HEK293 (cell line): ENCODE data around the gene STXBP3.

Experiments
- ATF2 ChIP-seq: fragments of 450-650 bp; formaldehyde crosslinking; IDR thresholded peaks from 2 replicates; pipeline ENCODE4 v1.5.1; 2016; ENCODE audit warnings: missing biosample characterization, missing genetic modification characterization, low read depth
- EGR2 ChIP-seq: fragments of 450-650 bp; formaldehyde crosslinking; IDR thresholded peaks from 2 replicates; pipeline ENCODE4 v1.5.1; 2016; ENCODE audit warnings: low read depth, missing biosample characterization, missing genetic modification characterization
- INSM2 ChIP-seq: fragments of 450-650 bp; formaldehyde crosslinking; IDR thresholded peaks from 2 replicates; pipeline ENCODE4 v1.5.1; 2016; ENCODE audit warnings: missing biosample characterization, missing genetic modification characterization
- KLF1 ChIP-seq: fragments of 450-650 bp; formaldehyde crosslinking; IDR thresholded peaks from 2 replicates; pipeline ENCODE4 v1.5.1; 2016; ENCODE audit warnings: missing biosample characterization, missing genetic modification characterization
- OSR2 ChIP-seq: fragments of 450-650 bp; formaldehyde crosslinking; IDR thresholded peaks from 2 replicates; pipeline ENCODE4 v1.5.1; 2016; ENCODE audit warnings: missing biosample characterization, missing genetic modification characterization
- SCRT1 ChIP-seq: fragments of 450-650 bp; formaldehyde crosslinking; IDR thresholded peaks from 2 replicates; pipeline ENCODE4 v1.5.1; 2016; ENCODE audit warnings: missing biosample characterization, missing genetic modification characterization, borderline replicate concordance
- SCRT2 ChIP-seq: fragments of 450-650 bp; formaldehyde crosslinking; IDR thresholded peaks from 2 replicates; pipeline ENCODE4 v1.5.1; 2016; ENCODE audit warnings: missing biosample characterization, missing genetic modification characterization
- ZBTB17 ChIP-seq: fragments of 450-650 bp; formaldehyde crosslinking; IDR thresholded peaks from 2 replicates; pipeline ENCODE4 v1.5.1; 2016; ENCODE audit warnings: missing biosample characterization, missing genetic modification characterization
- ZBTB20 ChIP-seq: fragments of 450-650 bp; formaldehyde crosslinking; IDR thresholded peaks from 2 replicates; pipeline ENCODE4 v1.5.1; 2016; ENCODE audit warnings: missing biosample characterization, missing genetic modification characterization
- ZFP3 ChIP-seq: fragments of 450-650 bp; formaldehyde crosslinking; IDR thresholded peaks from 2 replicates; pipeline ENCODE4 v1.5.1; 2016; ENCODE audit warnings: low read depth, missing biosample characterization, missing genetic modification characterization
- ZFP37 ChIP-seq: fragments of 450-650 bp; formaldehyde crosslinking; IDR thresholded peaks from 2 replicates; pipeline ENCODE4 v1.5.1; 2016; ENCODE audit warnings: missing biosample characterization, missing genetic modification characterization
- ZFP69B ChIP-seq: fragments of 450-650 bp; formaldehyde crosslinking; IDR thresholded peaks from 2 replicates; pipeline ENCODE4 v1.5.1; 2016; ENCODE audit warnings: missing biosample characterization, missing genetic modification characterization
- ZIC2 ChIP-seq: fragments of 450-650 bp; formaldehyde crosslinking; IDR thresholded peaks from 2 replicates; pipeline ENCODE4 v1.5.1; 2016; ENCODE audit warnings: missing biosample characterization, missing genetic modification characterization
- ZNF121 ChIP-seq: fragments of 450-650 bp; formaldehyde crosslinking; IDR thresholded peaks from 2 replicates; pipeline ENCODE4 v1.5.1; 2016; ENCODE audit warnings: missing biosample characterization, missing genetic modification characterization
- ZNF23 ChIP-seq: fragments of 450-650 bp; formaldehyde crosslinking; IDR thresholded peaks from 2 replicates; pipeline ENCODE4 v1.5.1; 2016; ENCODE audit warnings: missing biosample characterization, missing genetic modification characterization, borderline replicate concordance
- ZNF292 ChIP-seq: fragments of 450-650 bp; formaldehyde crosslinking; IDR thresholded peaks from 2 replicates; pipeline ENCODE4 v1.5.1; 2016; ENCODE audit warnings: low read depth, missing biosample characterization, missing genetic modification characterization, borderline replicate concordance
- ZNF302 ChIP-seq: fragments of 450-650 bp; formaldehyde crosslinking; IDR thresholded peaks from 2 replicates; pipeline ENCODE4 v1.5.1; 2016; ENCODE audit warnings: missing biosample characterization, missing genetic modification characterization, low read depth
- ZNF335 ChIP-seq: fragments of 450-650 bp; formaldehyde crosslinking; conservative IDR thresholded peaks from 2 replicates; pipeline ENCODE4 v1.5.1; 2016; ENCODE audit warnings: missing biosample characterization, missing genetic modification characterization
- ZNF362 ChIP-seq: fragments of 450-650 bp; formaldehyde crosslinking; IDR thresholded peaks from 2 replicates; pipeline ENCODE4 v1.5.1; 2016; ENCODE audit warnings: missing biosample characterization, missing genetic modification characterization
- ZNF366 ChIP-seq: fragments of 450-650 bp; formaldehyde crosslinking; conservative IDR thresholded peaks from 2 replicates; pipeline ENCODE4 v1.5.1; 2016; ENCODE audit warnings: missing biosample characterization, missing genetic modification characterization
- ZNF398 ChIP-seq: fragments of 450-650 bp; formaldehyde crosslinking; IDR thresholded peaks from 2 replicates; pipeline ENCODE4 v1.5.1; 2017; ENCODE audit warnings: missing biosample characterization, missing genetic modification characterization
- ZNF473 ChIP-seq: fragments of 450-650 bp; formaldehyde crosslinking; IDR thresholded peaks from 2 replicates; pipeline ENCODE4 v1.5.1; 2017; ENCODE audit warnings: missing biosample characterization, missing genetic modification characterization
- ZNF510 ChIP-seq: fragments of 450-650 bp; formaldehyde crosslinking; IDR thresholded peaks from 2 replicates; pipeline ENCODE4 v1.5.1; 2018; ENCODE audit warnings: mild to moderate bottlenecking, missing genetic modification characterization, missing biosample characterization; ENCODE audit not compliant: insufficient replicate concordance
- ZNF529 ChIP-seq: fragments of 450-650 bp; formaldehyde crosslinking; IDR thresholded peaks from 2 replicates; pipeline ENCODE4 v1.5.1; 2017; ENCODE audit warnings: missing genetic modification characterization, missing biosample characterization; ENCODE audit not compliant: insufficient replicate concordance
- ZNF530 ChIP-seq: fragments of 450-650 bp; formaldehyde crosslinking; IDR thresholded peaks from 2 replicates; pipeline ENCODE4 v1.5.1; 2016; ENCODE audit warnings: low read depth, missing biosample characterization, missing genetic modification characterization
- ZNF548 ChIP-seq: fragments of 450-650 bp; formaldehyde crosslinking; IDR thresholded peaks from 2 replicates; pipeline ENCODE4 v1.5.1; 2016; ENCODE audit warnings: missing biosample characterization, missing genetic modification characterization
- ZNF585B ChIP-seq: fragments of 450-650 bp; formaldehyde crosslinking; IDR thresholded peaks from 2 replicates; pipeline ENCODE4 v1.5.1; 2016; ENCODE audit warnings: missing biosample characterization, missing genetic modification characterization
- ZNF600 ChIP-seq: fragments of 450-650 bp; formaldehyde crosslinking; IDR thresholded peaks from 2 replicates; pipeline ENCODE4 v1.5.1; 2016; ENCODE audit warnings: missing biosample characterization, missing genetic modification characterization
- ZNF621 ChIP-seq: fragments of 450-650 bp; formaldehyde crosslinking; IDR thresholded peaks from 2 replicates; pipeline ENCODE4 v1.5.1; 2017; ENCODE audit warnings: missing biosample characterization, missing genetic modification characterization
- ZNF768 ChIP-seq: fragments of 450-650 bp; formaldehyde crosslinking; IDR thresholded peaks from 2 replicates; pipeline ENCODE4 v1.5.1; 2018; ENCODE audit warnings: missing biosample characterization, mild to moderate bottlenecking, missing genetic modification characterization
- TF ChIP-seq, protein P1 (sequence below): fragments of 450-650 bp; formaldehyde crosslinking; IDR thresholded peaks from 2 replicates; pipeline ENCODE4 v1.5.1; 2016; ENCODE audit warnings: missing biosample characterization, missing genetic modification characterization, borderline replicate concordance
- TF ChIP-seq, protein P2 (sequence below): fragments of 450-650 bp; formaldehyde crosslinking; IDR thresholded peaks from 2 replicates; pipeline ENCODE4 v1.5.1; 2017; ENCODE audit warnings: missing biosample characterization, missing genetic modification characterization

Gene STXBP3

DNA sequence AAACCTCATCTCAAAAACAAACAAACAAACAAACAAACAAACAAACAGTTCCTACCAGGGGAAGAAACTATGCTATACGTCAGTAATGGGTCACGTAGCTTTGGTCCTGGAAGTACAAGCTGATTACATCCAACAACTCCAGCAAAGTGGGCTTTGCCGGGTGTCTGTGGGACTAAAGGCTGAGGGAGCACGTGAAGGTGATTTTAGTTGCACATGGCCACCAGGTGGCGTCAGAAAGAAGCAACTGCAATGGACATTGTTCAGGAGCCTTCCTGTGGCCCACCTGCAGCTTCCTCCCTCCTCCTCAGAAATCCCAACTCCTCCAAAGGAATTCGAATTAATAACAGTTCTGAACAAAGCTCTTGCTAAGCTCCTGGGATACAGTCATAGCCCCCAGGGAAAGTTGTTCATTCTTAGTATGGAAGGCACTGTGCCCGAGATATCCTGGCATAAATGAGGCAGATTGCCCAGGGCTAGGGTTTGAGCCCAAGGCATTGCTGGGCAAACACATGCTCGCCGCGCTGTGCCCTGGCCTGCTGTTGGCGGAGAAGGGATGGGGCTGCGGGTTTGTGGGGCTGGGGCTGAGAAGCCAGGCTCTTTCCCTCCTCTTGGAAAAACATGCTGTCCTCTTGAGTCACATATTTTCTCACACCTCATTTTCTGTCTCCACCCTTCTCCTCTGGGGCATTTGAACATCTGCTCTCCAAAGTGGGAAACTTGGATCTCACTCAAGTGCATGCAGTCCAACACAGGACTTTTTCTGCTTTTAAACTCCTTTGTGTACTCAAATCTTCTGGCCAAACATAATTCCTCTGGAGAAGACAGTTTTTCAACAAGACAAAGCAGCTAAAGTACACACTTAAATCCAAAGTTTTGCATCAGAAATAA is 81.8 kb downstream of the STXBP3 start (continued):
- TF ChIP-seq ZNF585B (tag by site-specific recombination) (no peak), KLF1 (tag by site-specific recombination) (no peak), ZNF23 (no peak), ZNF121 (no peak), ZNF510 (tag by site-specific recombination) (no peak), ZNF398 (no peak), ZNF473 (no peak), ZNF600 (tag by site-specific recombination) (peak; percentile 57; the same call in 1 of the 2 replicates), ZBTB20 (tag by site-specific recombination) (no peak), ZNF621 (tag by site-specific recombination) (no peak), ZNF292 (tag by site-specific recombination) (no peak), ZBTB17 (tag by site-specific recombination) (no peak), ZNF302 (no peak), ZNF529 (tag by site-specific recombination) (no peak), ZNF366 (tag by site-specific recombination) (no peak), ZNF548 (tag by site-specific recombination) (no peak), SCRT1 (tag by site-specific recombination) (peak; percentile 48; the same call in 1 of the 2 replicates), OSR2 (no peak), ZNF362 (tag by site-specific recombination) (no peak), SCRT2 (tag by site-specific recombination) (peak; percentile 29; the same call in 1 of the 2 replicates), ZFP3 (tag by site-specific recombination) (no peak), ATF2 (no peak), ZIC2 (tag by site-specific recombination) (no peak), EGR2 (tag by site-specific recombination) (no peak), ZNF335 (0 out of 2 replicates have a peak, but pooled peaks have one; percentile 32), ZFP69B (tag by site-specific recombination) (no peak), ZNF530 (tag by site-specific recombination) (no peak), ZNF768 (tag by site-specific recombination) (no peak), ZFP37 (tag by site-specific recombination) (0 out of 2 replicates have a peak, but pooled peaks have one; percentile 27), INSM2 (no peak)
- TF ChIP-seq, protein P1, sequence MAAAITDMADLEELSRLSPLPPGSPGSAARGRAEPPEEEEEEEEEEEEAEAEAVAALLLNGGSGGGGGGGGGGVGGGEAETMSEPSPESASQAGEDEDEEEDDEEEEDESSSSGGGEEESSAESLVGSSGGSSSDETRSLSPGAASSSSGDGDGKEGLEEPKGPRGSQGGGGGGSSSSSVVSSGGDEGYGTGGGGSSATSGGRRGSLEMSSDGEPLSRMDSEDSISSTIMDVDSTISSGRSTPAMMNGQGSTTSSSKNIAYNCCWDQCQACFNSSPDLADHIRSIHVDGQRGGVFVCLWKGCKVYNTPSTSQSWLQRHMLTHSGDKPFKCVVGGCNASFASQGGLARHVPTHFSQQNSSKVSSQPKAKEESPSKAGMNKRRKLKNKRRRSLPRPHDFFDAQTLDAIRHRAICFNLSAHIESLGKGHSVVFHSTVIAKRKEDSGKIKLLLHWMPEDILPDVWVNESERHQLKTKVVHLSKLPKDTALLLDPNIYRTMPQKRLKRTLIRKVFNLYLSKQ (tag by site-specific recombination), result no peak
- TF ChIP-seq, protein P2, sequence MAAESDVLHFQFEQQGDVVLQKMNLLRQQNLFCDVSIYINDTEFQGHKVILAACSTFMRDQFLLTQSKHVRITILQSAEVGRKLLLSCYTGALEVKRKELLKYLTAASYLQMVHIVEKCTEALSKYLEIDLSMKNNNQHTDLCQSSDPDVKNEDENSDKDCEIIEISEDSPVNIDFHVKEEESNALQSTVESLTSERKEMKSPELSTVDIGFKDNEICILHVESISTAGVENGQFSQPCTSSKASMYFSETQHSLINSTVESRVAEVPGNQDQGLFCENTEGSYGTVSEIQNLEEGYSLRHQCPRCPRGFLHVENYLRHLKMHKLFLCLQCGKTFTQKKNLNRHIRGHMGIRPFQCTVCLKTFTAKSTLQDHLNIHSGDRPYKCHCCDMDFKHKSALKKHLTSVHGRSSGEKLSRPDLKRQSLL (tag by site-specific recombination), result no peak
